ENCODE results near the gene VASP. TPM values are rescaled to one million over a fixed set of nuclear protein-coding genes. Genes with fewer than 3 reads are reported as not detected.

The VASP gene
- total and polyA plus RNA-seq, 10 donors: 146 to 386 (median 199) TPM

GRCh38 chr19:45471111-45471930 lies 36.0 kb upstream of the VASP start:
- no peak overlapping the region for H3K27ac ChIP-seq
- H3K27me3 ChIP-seq (replicated peaks in 1 of 7): peaks cover 0 to 56% (median 16%) of the 10 kb centered on the region in 7 donors
- H3K36me3 ChIP-seq: no peaks in the 10 kb centered on the region
- TF ChIP-seq POLR2AphosphoS5 (IDR thresholded peaks at IDR 0.05) (no peak), CTCF (IDR thresholded peaks at IDR 0.05 in 8 of 11, conservative IDR thresholded peaks at IDR 0.05 in 3 of 11) (no peak), POLR2A (IDR thresholded peaks at IDR 0.05) (no peak)
- no peak overlapping the region for H3K4me3 ChIP-seq
- intact Hi-C loops (cut with DNase I; ENCODE audit: low total_unique reads): no loop called here
- H3K4me1 ChIP-seq: peaks cover 24 to 80% (median 47%) of the 10 kb centered on the region in 6 donors
- 82 to 90% (median 86%) methylated on average over 16 of the region's 16 CpGs for WGBS, 5 donors
- H3K9me3 ChIP-seq: no peaks in the 10 kb centered on the region
- DNase-seq: peak; percentile 77

- Histone ChIP-seq H3K4me3 (peak overlapping the region in 2 of 8 donors; percentile 21 to 34), H3K9me3 (no peaks in the 10 kb centered on the region), H3K27me3 (replicated peaks in 1 of 7) (peaks cover 0 to 48% (median 16%) of the 10 kb centered on the region in 7 donors), H3K4me1 (peaks cover 24 to 81% (median 45%) of the 10 kb centered on the region in 6 donors), H3K27ac (no peak overlapping the region), H3K36me3 (no peaks in the 10 kb centered on the region)
- no peak for DNase-seq
- TF ChIP-seq POLR2A (IDR thresholded peaks at IDR 0.05) (no peak), POLR2AphosphoS5 (IDR thresholded peaks at IDR 0.05) (no peak), CTCF (IDR thresholded peaks at IDR 0.05 in 8 of 11, conservative IDR thresholded peaks at IDR 0.05 in 3 of 11) (no peak)
- WGBS, 5 donors: 50 to 55% (median 53%) methylated on average over 7 of the region's 7 CpGs
- intact Hi-C loops (cut with DNase I; ENCODE audit: low total_unique reads): no loop called here
Observed at GRCh38 chr19:45471931-45472562, 35.2 kb upstream of the VASP start.

- H3K4me1 ChIP-seq: peaks cover 21 to 83% (median 47%) of the 10 kb centered on the region in 6 donors
- H3K9me3 ChIP-seq: no peaks in the 10 kb centered on the region
- no peak overlapping the region for H3K27ac ChIP-seq
- no peaks in the 10 kb centered on the region for H3K36me3 ChIP-seq
- peaks cover 0 to 48% (median 16%) of the 10 kb centered on the region in 7 donors for H3K27me3 ChIP-seq (replicated peaks in 1 of 7)
- 16 to 29% (median 20%) methylated on average over 42 to 44 of the region's 44 CpGs for WGBS, 5 donors
- intact Hi-C loops (cut with DNase I; ENCODE audit: low total_unique reads): no loop called here
- TF ChIP-seq POLR2A (IDR thresholded peaks at IDR 0.05) (no peak), POLR2AphosphoS5 (IDR thresholded peaks at IDR 0.05) (no peak), CTCF (IDR thresholded peaks at IDR 0.05 in 8 of 11, conservative IDR thresholded peaks at IDR 0.05 in 3 of 11) (no peak)
- DNase-seq: peak; percentile 80
- peak overlapping the region in 3 of 8 donors; percentile 3 to 34 (median 21) for H3K4me3 ChIP-seq
Observed at GRCh38 chr19:45472563-45473366, 34.5 kb upstream of the VASP start.

Data from spleen (tissue), 11 donors.